ENCODE data around the gene KDSR. TPM values are rescaled to one million over a fixed set of nuclear protein-coding genes. Genes with fewer than 3 reads are reported as not detected.

The KDSR gene
- total and polyA plus RNA-seq, 7 donors = 10.4 to 33.0 (median 21.6) TPM

- WGBS, 3 donors = 70 to 76% (median 76%) methylated on average over 14 of the region's 14 CpGs
- H3K27me3 ChIP-seq (ENCODE audit: insufficient read depth in 3 of 3, low read length in 2 of 3) = no peaks in the 10 kb centered on the region
- H3K9me3 ChIP-seq = no peaks in the 10 kb centered on the region
- H3K4me3 ChIP-seq = no peak overlapping the region
- H3K4me1 ChIP-seq = peaks cover 48% of the 10 kb centered on the region
- DNase-seq (no peak), ATAC-seq (no peak)
- intact Hi-C loops (cut with DNase I) = no loop called here
- no peak for TF ChIP-seq CTCF (IDR thresholded peaks at IDR 0.05)
- no peaks in the 10 kb centered on the region for H3K36me3 ChIP-seq (ENCODE audit: insufficient read depth in 1 of 2, low read depth in 1 of 2)
- H3K27ac ChIP-seq = no peak overlapping the region
Measured at GRCh38 chr18:63284827-63285733, 81.9 kb downstream of the KDSR start.

GRCh38 chr18:63284173-63284799 lies 82.7 kb downstream of the KDSR start:
- H3K4me3 ChIP-seq = no peak overlapping the region
- H3K36me3 ChIP-seq (ENCODE audit: insufficient read depth in 1 of 2, low read depth in 1 of 2) = no peaks in the 10 kb centered on the region
- no peak overlapping the region for H3K27ac ChIP-seq
- H3K9me3 ChIP-seq = no peaks in the 10 kb centered on the region
- TF ChIP-seq CTCF (IDR thresholded peaks at IDR 0.05) = no peak
- 88 to 95% (median 91%) methylated on average over 5 of the region's 5 CpGs for WGBS, 3 donors
- ATAC-seq (no peak), DNase-seq (no peak)
- H3K27me3 ChIP-seq (ENCODE audit: insufficient read depth in 3 of 3, low read length in 2 of 3) = no peaks in the 10 kb centered on the region
- peaks cover 44% of the 10 kb centered on the region for H3K4me1 ChIP-seq
- intact Hi-C loops (cut with DNase I) = no loop called here

GRCh38 chr18:63283305-63284094 lies 83.5 kb downstream of the KDSR start:
- Histone ChIP-seq H3K4me3 (no peak overlapping the region), H3K27me3 (ENCODE audit: insufficient read depth in 3 of 3, low read length in 2 of 3) (no peaks in the 10 kb centered on the region), H3K36me3 (ENCODE audit: insufficient read depth in 1 of 2, low read depth in 1 of 2) (no peaks in the 10 kb centered on the region), H3K9me3 (no peaks in the 10 kb centered on the region), H3K4me1 (peaks cover 41% of the 10 kb centered on the region), H3K27ac (no peak overlapping the region)
- no peak for TF ChIP-seq CTCF (IDR thresholded peaks at IDR 0.05)
- DNase-seq (no peak), ATAC-seq (no peak)
- WGBS, 3 donors = 76 to 82% (median 77%) methylated on average over 16 of the region's 16 CpGs
- intact Hi-C loops (cut with DNase I) = no loop called here

GRCh38 chr18:63282793-63283192 lies 84.2 kb downstream of the KDSR start:
- Histone ChIP-seq H3K27me3 (ENCODE audit: insufficient read depth in 3 of 3, low read length in 2 of 3) (no peaks in the 10 kb centered on the region), H3K36me3 (ENCODE audit: insufficient read depth in 1 of 2, low read depth in 1 of 2) (no peaks in the 10 kb centered on the region), H3K4me1 (peaks cover 37% of the 10 kb centered on the region), H3K27ac (no peak overlapping the region), H3K9me3 (no peaks in the 10 kb centered on the region), H3K4me3 (no peak overlapping the region)
- no peak for ATAC-seq
- no peak for DNase-seq
- no peak for TF ChIP-seq CTCF (IDR thresholded peaks at IDR 0.05)
- intact Hi-C loops (cut with DNase I) = no loop called here

Other genes starting within 250 kb of the KDSR start
- 10 to 100 TPM in 2 of 4 donors, 1 to 10 TPM in 2; 8.9 to 27.0 (median 14.5) TPM for gene BCL2, start 47.4 kb downstream of the KDSR start, total RNA-seq
- gene BCL2, start 47.4 kb downstream of the KDSR start, polyA plus RNA-seq = 1 to 10 TPM; 1.1 to 8.3 (median 4.1) TPM
- gene VPS4B, start 55.3 kb upstream of the KDSR start, total RNA-seq = 10 to 100 TPM; 17.7 to 24.8 (median 20.9) TPM
- gene VPS4B, start 55.3 kb upstream of the KDSR start, polyA plus RNA-seq = 10 to 100 TPM in 1 of 3 donors, 1 to 10 TPM in 2; 8.4 to 17.9 (median 9.0) TPM
- gene SERPINB5, start 109.8 kb upstream of the KDSR start, total RNA-seq = not detected
- gene SERPINB5, start 109.8 kb upstream of the KDSR start, polyA plus RNA-seq = under 1 TPM in 2 of 3 donors, not detected in 1; 0.03 TPM
- not detected for gene SERPINB12, start 175.2 kb upstream of the KDSR start, total RNA-seq
- gene SERPINB12, start 175.2 kb upstream of the KDSR start, polyA plus RNA-seq = not detected
- not detected for gene SERPINB13, start 220.1 kb upstream of the KDSR start, total RNA-seq
- not detected for gene SERPINB13, start 220.1 kb upstream of the KDSR start, polyA plus RNA-seq